ENCODE data around the gene STARD8.

Gene STARD8

GRCh38 chrX:68694435-68695205 lies 47.2 kb downstream of the STARD8 start:
- in situ Hi-C loops (cut with MboI; ENCODE audit: low pct_unique_long_range_greater_than_20kb, low sequenced_read_pairs, unreplicated experiment) = no loop called here
- TF ChIP-seq CTCF (IDR thresholded peaks at IDR 0.05; ENCODE audit: extremely low read depth, insufficient read depth, missing control alignments) = no peak
- no peak for DNase-seq (ENCODE audit: low spot score)

GRCh38 chrX:68695206-68695845 lies 47.9 kb downstream of the STARD8 start:
- TF ChIP-seq CTCF (IDR thresholded peaks at IDR 0.05; ENCODE audit: extremely low read depth, insufficient read depth, missing control alignments) = no peak
- in situ Hi-C loops (cut with MboI; ENCODE audit: low pct_unique_long_range_greater_than_20kb, low sequenced_read_pairs, unreplicated experiment) = no loop called here
- no peak for DNase-seq (ENCODE audit: low spot score)

- in situ Hi-C loops (cut with MboI; ENCODE audit: low pct_unique_long_range_greater_than_20kb, low sequenced_read_pairs, unreplicated experiment) = no loop called here
- TF ChIP-seq CTCF (IDR thresholded peaks at IDR 0.05; ENCODE audit: extremely low read depth, insufficient read depth, missing control alignments) = no peak
- DNase-seq (ENCODE audit: low spot score) = no peak
Observed at GRCh38 chrX:68696267-68696990, 49.0 kb downstream of the STARD8 start.

- DNase-seq (ENCODE audit: low spot score) = no peak
- no peak for TF ChIP-seq CTCF (IDR thresholded peaks at IDR 0.05; ENCODE audit: extremely low read depth, insufficient read depth, missing control alignments)
- in situ Hi-C loops (cut with MboI; ENCODE audit: low pct_unique_long_range_greater_than_20kb, low sequenced_read_pairs, unreplicated experiment) = no loop called here
Observed at GRCh38 chrX:68697036-68697435, 49.6 kb downstream of the STARD8 start.

GRCh38 chrX:68697465-68698125 lies 50.1 kb downstream of the STARD8 start:
- no peak for DNase-seq (ENCODE audit: low spot score)
- TF ChIP-seq CTCF (IDR thresholded peaks at IDR 0.05; ENCODE audit: extremely low read depth, insufficient read depth, missing control alignments) = no peak
- in situ Hi-C loops (cut with MboI; ENCODE audit: low pct_unique_long_range_greater_than_20kb, low sequenced_read_pairs, unreplicated experiment) = no loop called here

GRCh38 chrX:68698942-68699341 lies 51.5 kb downstream of the STARD8 start:
- in situ Hi-C loops (cut with MboI; ENCODE audit: low pct_unique_long_range_greater_than_20kb, low sequenced_read_pairs, unreplicated experiment) = no loop called here
- no peak for TF ChIP-seq CTCF (IDR thresholded peaks at IDR 0.05; ENCODE audit: extremely low read depth, insufficient read depth, missing control alignments)
- DNase-seq (ENCODE audit: low spot score) = no peak
